Measurements from ENCODE around the gene TPSB2. TPM values are rescaled to one million over a fixed set of nuclear protein-coding genes. Genes with fewer than 3 reads are reported as not detected.

TPSB2 gene
- polyA plus RNA-seq, 1 donor (not counting 4 experiments of a cell fraction or from before 2014, with no cell fraction given), result not detected

GRCh38 chr16:1218061-1218929 lies 11.7 kb downstream of the TPSB2 start:
- H4K20me1 ChIP-seq (ENCODE audit: control insufficient read depth, extremely low read depth, insufficient read depth, low read length), result no peaks in the 10 kb centered on the region
- no peaks in the 10 kb centered on the region for H3K4me1 ChIP-seq (ENCODE audit: control insufficient read depth, extremely low read depth, insufficient read depth, low read length)
- H3K79me2 ChIP-seq (ENCODE audit: control insufficient read depth, insufficient read depth, low read length), result no peaks in the 10 kb centered on the region
- H3K4me2 ChIP-seq (ENCODE audit: control insufficient read depth, extremely low read depth, insufficient read depth, low read depth, low read length), result no peak overlapping the region
- H3K4me3 ChIP-seq (ENCODE audit: control insufficient read depth in 2 of 3, extremely low read depth in 1 of 3, insufficient read depth in 2 of 3, low read depth in 1 of 3, low read length in 3 of 3), result no peak overlapping the region
- DNase-seq (ENCODE audit: low read depth, low spot score) (no peak), FAIRE-seq (no peak)
- no peaks in the 10 kb centered on the region for H3K9me1 ChIP-seq (ENCODE audit: control insufficient read depth, extremely low read depth, insufficient read depth, low read length)
- dilution Hi-C loops (cut with MboI; ENCODE audit: extremely low pct_ligation_motif_present, low sequenced_read_pairs), result no loop called here
- no peak overlapping the region for H3K27ac ChIP-seq (ENCODE audit: control insufficient read depth, insufficient read depth, low read length)
- peaks cover 5% of the 10 kb centered on the region for H3K27me3 ChIP-seq (ENCODE audit: control insufficient read depth, extremely low read depth, insufficient read depth, low read length)
- H3K9me3 ChIP-seq (ENCODE audit: control insufficient read depth, low read depth, low read length), result no peaks in the 10 kb centered on the region
- H2AFZ ChIP-seq (ENCODE audit: control insufficient read depth, low read length), result no peak overlapping the region
- no peaks in the 10 kb centered on the region for H3K36me3 ChIP-seq (ENCODE audit: control insufficient read depth in 2 of 2, extremely low read depth in 1 of 2, insufficient read depth in 2 of 2, low read length in 2 of 2)
- TF ChIP-seq EZH2 (IDR thresholded peaks at IDR 0.05; ENCODE audit: low read length) (no peak), CTCF (optimal IDR thresholded peaks at IDR 0.05 in 1 of 3, IDR thresholded peaks at IDR 0.05 in 1 of 3, conservative IDR thresholded peaks at IDR 0.05 in 1 of 3; ENCODE audit: extremely low read depth in 1 of 3, insufficient read depth in 2 of 3, low read length in 3 of 3) (no peak)
- no peak overlapping the region for H3K9ac ChIP-seq (ENCODE audit: control insufficient read depth, extremely low read depth, insufficient read depth, low read length)

- Histone ChIP-seq H3K9me3 (ENCODE audit: control insufficient read depth, low read depth, low read length) (peaks cover 2% of the 10 kb centered on the region), H3K4me1 (ENCODE audit: control insufficient read depth, extremely low read depth, insufficient read depth, low read length) (no peaks in the 10 kb centered on the region), H3K27ac (ENCODE audit: control insufficient read depth, insufficient read depth, low read length) (no peak overlapping the region), H2AFZ (ENCODE audit: control insufficient read depth, low read length) (no peak overlapping the region), H3K9ac (ENCODE audit: control insufficient read depth, extremely low read depth, insufficient read depth, low read length) (no peak overlapping the region), H4K20me1 (ENCODE audit: control insufficient read depth, extremely low read depth, insufficient read depth, low read length) (no peaks in the 10 kb centered on the region), H3K27me3 (ENCODE audit: control insufficient read depth, extremely low read depth, insufficient read depth, low read length) (peaks cover 5% of the 10 kb centered on the region), H3K9me1 (ENCODE audit: control insufficient read depth, extremely low read depth, insufficient read depth, low read length) (no peaks in the 10 kb centered on the region), H3K4me3 (ENCODE audit: control insufficient read depth in 2 of 3, extremely low read depth in 1 of 3, insufficient read depth in 2 of 3, low read depth in 1 of 3, low read length in 3 of 3) (no peak overlapping the region), H3K79me2 (ENCODE audit: control insufficient read depth, insufficient read depth, low read length) (no peaks in the 10 kb centered on the region), H3K36me3 (ENCODE audit: control insufficient read depth in 2 of 2, extremely low read depth in 1 of 2, insufficient read depth in 2 of 2, low read length in 2 of 2) (no peaks in the 10 kb centered on the region), H3K4me2 (ENCODE audit: control insufficient read depth, extremely low read depth, insufficient read depth, low read depth, low read length) (no peak overlapping the region)
- FAIRE-seq (no peak), DNase-seq (ENCODE audit: low read depth, low spot score) (no peak)
- dilution Hi-C loops (cut with MboI; ENCODE audit: extremely low pct_ligation_motif_present, low sequenced_read_pairs), result no loop called here
- TF ChIP-seq EZH2 (IDR thresholded peaks at IDR 0.05; ENCODE audit: low read length), result no peak
- no peak for TF ChIP-seq CTCF (optimal IDR thresholded peaks at IDR 0.05 in 1 of 3, IDR thresholded peaks at IDR 0.05 in 1 of 3, conservative IDR thresholded peaks at IDR 0.05 in 1 of 3; ENCODE audit: extremely low read depth in 1 of 3, insufficient read depth in 2 of 3, low read length in 3 of 3)
Measured at GRCh38 chr16:1217526-1217925, 12.5 kb downstream of the TPSB2 start.

All from keratinocyte (primary cell).